Smooth muscle cell (in vitro differentiated cells): ENCODE measurements around the gene GIMD1. TPM values are rescaled to one million over a fixed set of nuclear protein-coding genes. Genes with fewer than 3 reads are reported as not detected.
"Not testable (repeated sequence)": the region's sequence is repeated elsewhere in the genome, so short reads cannot be mapped to it uniquely, and the experiment has no call there.

Experiments used
- DNase-seq: peaks from one replicate; lab custom pipeline; 2025; ENCODE audit not compliant: unreplicated experiment; lab: John Stamatoyannopoulos, UW
- H2AFZ ChIP-seq: fragments of 200-600 bp; sonication (generic); 2 replicates; pipeline ENCODE4 v1.6.0; 2016; ENCODE audit warnings: antibody characterized with exemption, low read depth, mild to moderate bottlenecking
- H3F3A ChIP-seq: fragments of 200-600 bp; sonication (generic); 2 replicates; pipeline ENCODE4 v1.6.0; 2017; ENCODE audit warnings: antibody characterized with exemption, low read depth
- H3K27ac ChIP-seq: fragments of 200-600 bp; sonication (generic); 2 replicates; pipeline ENCODE4 v1.5.1; 2016; ENCODE audit warnings: low read depth, mild to moderate bottlenecking
- H3K27me3 ChIP-seq: fragments of 200-600 bp; sonication (generic); 2 replicates; pipeline ENCODE4 v1.6.1; 2016; ENCODE audit warnings: low read depth, mild to moderate bottlenecking
- H3K36me3 ChIP-seq: fragments of 200-600 bp; sonication (generic); 2 replicates; pipeline ENCODE4 v1.5.1; 2016; ENCODE audit warnings: low read depth
- H3K4me1 ChIP-seq: fragments of 200-600 bp; sonication (generic); 2 replicates; pipeline ENCODE4 v1.5.1; 2016; ENCODE audit warnings: low read depth
- H3K4me2 ChIP-seq: fragments of 200-600 bp; sonication (generic); 2 replicates; pipeline ENCODE4 v1.6.0; 2016; ENCODE audit warnings: mild to moderate bottlenecking
- H3K4me3 ChIP-seq: fragments of 200-600 bp; sonication (generic); 2 replicates; pipeline ENCODE4 v1.5.1; 2016; ENCODE audit warnings: mild to moderate bottlenecking
- H3K79me2 ChIP-seq: fragments of 200-600 bp; sonication (generic); 2 replicates; pipeline ENCODE4 v1.6.0; 2016; ENCODE audit warnings: low read depth, mild to moderate bottlenecking
- H3K9ac ChIP-seq: fragments of 200-600 bp; sonication (generic); 2 replicates; pipeline ENCODE4 v1.6.0; 2016; ENCODE audit warnings: low read depth
- H3K9me3 ChIP-seq: fragments of 200-600 bp; sonication (generic); replicated peaks from 2 replicates; pipeline ENCODE4 v1.5.1; 2016; ENCODE audit warnings: low read depth
- H4K20me1 ChIP-seq: fragments of 200-600 bp; sonication (generic); 2 replicates; pipeline ENCODE4 v1.6.0; 2016; ENCODE audit warnings: low read depth
- WGBS: methylation state at CpG from one replicate; pipeline ENCODE4 v1.1.7; 2016; ENCODE audit warnings: low lambda C conversion rate; 5-methylcytosine and 5-hydroxymethylcytosine counted together
- polyA plus RNA-seq: library from polyadenylated mRNA; unstranded; fragments of >200 nt; fragmentation: Nextera tagmentation; extraction: Ambion mirVana; gene quantifications from 2 replicates; pipeline ENCODE4 v1.2.1, GENCODE V29; 2016
- total RNA-seq: library from RNA; depleted of rRNA; stranded (reverse); fragments of >200 nt; gene quantifications from 2 replicates; pipeline ENCODE4 v1.2.3, GENCODE V29; 2014
- TF ChIP-seq, protein P1 (sequence below): fragments of 200-600 bp; sonication (generic); IDR thresholded peaks from 2 replicates; pipeline ENCODE4 v1.5.1; 2017; ENCODE audit warnings: borderline replicate concordance, mild to moderate bottlenecking, antibody characterized with exemption; ENCODE audit not compliant: insufficient read depth, poor library complexity, severe bottlenecking

The GIMD1 gene
- total RNA-seq (not detected in 2 replicates), polyA plus RNA-seq (not detected in 2 replicates)

DNA sequence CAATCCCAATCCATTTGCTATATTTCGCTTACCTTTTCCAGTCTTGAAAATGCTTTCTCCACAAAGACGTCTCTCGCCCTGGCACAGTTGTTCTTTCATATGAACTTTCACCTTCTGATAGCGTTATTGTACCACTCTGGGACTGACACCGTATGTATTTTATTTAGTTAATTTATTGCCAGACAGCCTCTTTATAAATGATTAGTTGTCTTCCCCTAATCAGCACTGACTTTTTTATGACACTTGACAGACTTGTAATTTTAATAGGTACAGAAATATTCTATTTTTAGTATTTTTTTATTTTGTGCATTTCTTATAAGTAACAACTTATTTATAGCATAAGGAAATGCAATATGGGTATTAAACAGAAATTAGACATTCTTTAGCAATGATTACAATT is at the start of gene GIMD1:
TSS of gene GIMD1 (minus strand) at position 101 of the 400 bp plus-strand sequence. CDS start 1,343 bp downstream, outside the sequence.
- Histone ChIP-seq H3K4me2 (peak within 1 kb of the TSS; percentile 64), H3K4me3 (peak within 1 kb of the TSS; percentile 14), H3K9ac (no peak within 1 kb of the TSS), H3K79me2 (no peaks in the 10 kb centered on the region), H2AFZ (peak within 1 kb of the TSS; percentile 89), H3K36me3 (no peaks in the 10 kb centered on the region), H3K9me3 (no peaks in the 10 kb centered on the region), H3K4me1 (peaks cover 4% of the 10 kb centered on the region), H3F3A (peaks cover 16% of the 10 kb centered on the region), H3K27me3 (no peaks in the 10 kb centered on the region), H4K20me1 (no peaks in the 10 kb centered on the region), H3K27ac (no peak within 1 kb of the TSS)
- TF ChIP-seq, protein P1, sequence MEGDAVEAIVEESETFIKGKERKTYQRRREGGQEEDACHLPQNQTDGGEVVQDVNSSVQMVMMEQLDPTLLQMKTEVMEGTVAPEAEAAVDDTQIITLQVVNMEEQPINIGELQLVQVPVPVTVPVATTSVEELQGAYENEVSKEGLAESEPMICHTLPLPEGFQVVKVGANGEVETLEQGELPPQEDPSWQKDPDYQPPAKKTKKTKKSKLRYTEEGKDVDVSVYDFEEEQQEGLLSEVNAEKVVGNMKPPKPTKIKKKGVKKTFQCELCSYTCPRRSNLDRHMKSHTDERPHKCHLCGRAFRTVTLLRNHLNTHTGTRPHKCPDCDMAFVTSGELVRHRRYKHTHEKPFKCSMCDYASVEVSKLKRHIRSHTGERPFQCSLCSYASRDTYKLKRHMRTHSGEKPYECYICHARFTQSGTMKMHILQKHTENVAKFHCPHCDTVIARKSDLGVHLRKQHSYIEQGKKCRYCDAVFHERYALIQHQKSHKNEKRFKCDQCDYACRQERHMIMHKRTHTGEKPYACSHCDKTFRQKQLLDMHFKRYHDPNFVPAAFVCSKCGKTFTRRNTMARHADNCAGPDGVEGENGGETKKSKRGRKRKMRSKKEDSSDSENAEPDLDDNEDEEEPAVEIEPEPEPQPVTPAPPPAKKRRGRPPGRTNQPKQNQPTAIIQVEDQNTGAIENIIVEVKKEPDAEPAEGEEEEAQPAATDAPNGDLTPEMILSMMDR, result no peak
- 89% methylated on average over 5 of the region's 5 CpGs for WGBS
- no peak for DNase-seq

DNA sequence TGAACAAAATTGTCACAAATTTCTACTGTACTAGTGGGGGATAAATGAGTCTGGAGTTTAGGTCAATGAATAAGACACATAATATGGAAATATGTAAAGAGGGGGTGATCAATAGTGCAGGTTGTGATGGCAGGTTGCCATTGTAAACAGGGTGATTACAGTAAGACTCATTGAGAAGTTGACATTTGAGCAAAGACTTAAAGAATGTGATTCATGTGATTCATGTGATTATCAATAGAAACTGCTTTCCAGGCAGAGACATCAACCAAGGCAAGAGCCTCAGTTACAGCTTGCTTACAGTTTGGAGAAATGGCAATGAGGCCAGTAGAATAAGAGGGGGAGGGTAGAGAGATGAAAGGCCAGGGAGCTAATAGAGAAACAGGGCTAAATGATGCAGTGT is 45.8 kb upstream of the GIMD1 start:
- H2AFZ ChIP-seq, result no peak overlapping the region
- no peak overlapping the region for H3K9ac ChIP-seq
- no peaks in the 10 kb centered on the region for H3K27me3 ChIP-seq
- no peaks in the 10 kb centered on the region for H4K20me1 ChIP-seq
- no peaks in the 10 kb centered on the region for H3K9me3 ChIP-seq
- no peak for DNase-seq
- no peak overlapping the region for H3K4me3 ChIP-seq
- H3K79me2 ChIP-seq, result no peaks in the 10 kb centered on the region
- TF ChIP-seq, protein P1, result no peak
- no peak overlapping the region for H3K4me2 ChIP-seq
- no peaks in the 10 kb centered on the region for H3F3A ChIP-seq
- no peak overlapping the region for H3K27ac ChIP-seq
- H3K36me3 ChIP-seq, result no peaks in the 10 kb centered on the region
- H3K4me1 ChIP-seq, result no peaks in the 10 kb centered on the region

DNA sequence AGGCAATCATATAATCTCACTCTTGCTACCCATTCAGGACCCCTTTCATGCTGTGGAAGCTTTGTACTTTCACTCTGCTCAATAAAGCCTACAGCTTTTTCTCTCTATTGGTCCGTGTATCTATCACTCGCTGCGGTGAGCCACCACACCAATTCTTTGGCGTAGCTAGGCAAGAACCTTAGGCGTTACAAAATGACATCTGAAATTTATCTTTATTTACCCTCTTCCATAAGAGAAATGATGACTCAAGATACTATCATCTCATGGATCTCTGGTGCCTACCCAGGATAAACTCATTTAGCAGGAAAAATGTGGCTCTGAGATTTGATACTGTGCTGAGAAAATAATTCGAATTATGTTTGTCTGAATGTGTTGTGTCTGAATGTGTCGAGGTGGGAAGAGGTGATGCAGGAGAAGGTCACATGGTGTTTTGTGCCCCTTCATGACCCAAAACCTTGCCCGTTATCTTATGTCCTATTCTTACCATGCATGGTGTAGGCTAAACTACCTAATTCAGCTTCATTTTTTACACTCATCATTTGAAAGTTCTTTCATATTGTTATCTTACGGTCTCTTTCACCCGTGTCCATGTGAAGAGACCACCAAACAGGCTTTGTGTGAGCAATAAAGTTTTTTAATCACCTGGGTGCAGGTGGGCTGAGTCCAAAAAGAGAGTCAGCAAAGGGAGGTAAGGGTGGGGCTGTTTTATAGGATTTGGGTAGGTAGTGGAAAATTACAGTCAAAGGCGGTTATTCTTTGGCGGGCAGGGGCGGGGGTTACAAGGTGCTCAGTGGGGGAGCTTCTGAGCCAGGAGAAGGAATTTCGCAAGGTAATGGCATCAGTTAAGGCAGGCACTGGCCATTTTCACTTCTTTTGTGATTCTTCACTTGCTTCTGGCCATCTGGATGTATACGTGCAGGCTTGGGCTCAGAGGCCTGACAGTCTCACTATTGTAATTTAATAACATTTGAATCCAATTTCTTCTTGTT is 41.6 kb upstream of the GIMD1 start:
- H3F3A ChIP-seq, result no peaks in the 10 kb centered on the region
- H3K9me3 ChIP-seq, result no peaks in the 10 kb centered on the region
- H3K4me1 ChIP-seq, result peaks cover 4% of the 10 kb centered on the region
- H4K20me1 ChIP-seq, result no peaks in the 10 kb centered on the region
- DNase-seq, result no peak
- TF ChIP-seq, protein P1, result no peak
- peak overlapping the region; percentile 46 for H3K27ac ChIP-seq
- H3K4me3 ChIP-seq, result peak overlapping the region; percentile 39
- no peaks in the 10 kb centered on the region for H3K27me3 ChIP-seq
- H3K9ac ChIP-seq, result peak overlapping the region; percentile 6
- H3K4me2 ChIP-seq, result peak overlapping the region; percentile 79
- H2AFZ ChIP-seq, result peak overlapping the region; percentile 95
- H3K36me3 ChIP-seq, result no peaks in the 10 kb centered on the region
- no peaks in the 10 kb centered on the region for H3K79me2 ChIP-seq
- WGBS, result 73% methylated on average over 15 of the region's 15 CpGs

DNA sequence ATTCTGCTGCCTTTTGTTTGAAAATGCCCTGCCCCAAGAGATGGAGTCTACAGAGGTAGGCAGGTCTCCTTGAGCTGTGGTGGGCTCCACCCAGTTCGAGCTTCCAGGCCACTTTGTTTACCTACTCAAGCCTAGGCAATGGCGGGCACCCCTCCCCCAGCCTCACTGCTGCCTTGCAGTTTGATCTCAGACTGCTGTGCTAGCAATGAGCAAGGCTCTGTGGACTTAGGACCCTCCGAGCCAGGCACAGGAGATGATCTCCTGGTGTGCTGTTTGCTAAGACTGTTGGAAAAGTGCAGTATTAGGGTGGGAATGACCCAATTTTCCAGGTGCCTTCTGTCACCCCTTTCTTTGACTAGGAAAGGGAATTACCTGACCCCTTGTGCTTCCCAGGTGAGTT is 39.4 kb upstream of the GIMD1 start:
- DNase-seq, H2AFZ ChIP-seq, H3K9ac ChIP-seq, H3K27ac ChIP-seq, H3K4me1 ChIP-seq, H4K20me1 ChIP-seq, H3K9me3 ChIP-seq, H3F3A ChIP-seq, H3K36me3 ChIP-seq, H3K79me2 ChIP-seq, H3K4me2 ChIP-seq, H3K27me3 ChIP-seq, H3K4me3 ChIP-seq: not testable (repeated sequence)
- WGBS, result 87% methylated on average over 3 of the region's 3 CpGs
